IPS-NIHi7 (cell line): Measurements from ENCODE around the gene CDH15.
"Not testable (repeated sequence)": the region's sequence is repeated elsewhere in the genome, so short reads cannot be mapped to it uniquely, and the experiment has no call there.

Experiments used
- DNase-seq: peaks from one replicate; pipeline ENCODE4 v3.0.0; 2012; ENCODE audit warnings: mixed read lengths; ENCODE audit errors: extremely low spot score

Gene CDH15

DNA sequence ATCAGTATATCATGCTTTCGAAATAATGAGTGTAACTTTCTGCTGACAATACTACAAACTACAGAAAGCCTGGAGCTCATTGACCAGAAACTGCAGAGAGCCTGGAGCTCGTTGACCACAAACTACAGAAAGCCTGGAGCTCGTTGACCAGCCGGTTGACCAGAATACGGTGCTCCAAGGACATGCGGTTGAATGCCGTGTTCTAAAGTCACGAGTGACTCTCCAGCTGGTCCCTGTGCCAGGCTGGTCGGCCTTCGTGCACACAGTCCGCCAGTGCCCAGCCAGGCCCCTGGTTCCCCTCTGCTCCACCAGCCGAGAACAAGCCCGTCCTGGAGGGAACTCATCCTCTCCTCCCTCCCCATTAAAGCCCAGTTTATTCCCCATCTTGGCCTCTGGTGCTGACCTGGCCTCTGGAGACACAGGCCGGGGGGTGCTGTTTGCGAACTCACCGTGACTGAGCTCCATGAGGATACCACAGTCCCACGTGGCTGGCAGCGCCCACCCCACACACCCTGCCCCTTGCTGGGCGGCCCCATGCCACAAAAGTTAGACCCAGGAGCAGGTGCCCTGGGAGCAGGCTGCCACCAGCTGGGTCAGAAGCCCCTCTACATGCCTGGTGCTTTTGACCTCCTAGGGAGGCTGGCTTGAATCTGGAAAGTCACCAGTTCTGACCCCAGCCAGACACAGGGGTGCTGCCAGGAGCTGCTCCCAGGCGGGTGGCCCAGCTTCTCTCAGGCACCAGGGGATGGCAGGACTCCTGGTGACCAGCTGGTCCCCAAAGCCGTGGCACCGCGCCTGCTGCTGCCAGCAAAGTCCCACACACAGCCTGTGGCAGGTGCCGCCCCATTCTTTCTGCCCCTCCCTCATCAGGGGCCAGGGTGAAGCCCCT is 15.5 kb upstream of the CDH15 start:
- DNase-seq = no peak

DNA sequence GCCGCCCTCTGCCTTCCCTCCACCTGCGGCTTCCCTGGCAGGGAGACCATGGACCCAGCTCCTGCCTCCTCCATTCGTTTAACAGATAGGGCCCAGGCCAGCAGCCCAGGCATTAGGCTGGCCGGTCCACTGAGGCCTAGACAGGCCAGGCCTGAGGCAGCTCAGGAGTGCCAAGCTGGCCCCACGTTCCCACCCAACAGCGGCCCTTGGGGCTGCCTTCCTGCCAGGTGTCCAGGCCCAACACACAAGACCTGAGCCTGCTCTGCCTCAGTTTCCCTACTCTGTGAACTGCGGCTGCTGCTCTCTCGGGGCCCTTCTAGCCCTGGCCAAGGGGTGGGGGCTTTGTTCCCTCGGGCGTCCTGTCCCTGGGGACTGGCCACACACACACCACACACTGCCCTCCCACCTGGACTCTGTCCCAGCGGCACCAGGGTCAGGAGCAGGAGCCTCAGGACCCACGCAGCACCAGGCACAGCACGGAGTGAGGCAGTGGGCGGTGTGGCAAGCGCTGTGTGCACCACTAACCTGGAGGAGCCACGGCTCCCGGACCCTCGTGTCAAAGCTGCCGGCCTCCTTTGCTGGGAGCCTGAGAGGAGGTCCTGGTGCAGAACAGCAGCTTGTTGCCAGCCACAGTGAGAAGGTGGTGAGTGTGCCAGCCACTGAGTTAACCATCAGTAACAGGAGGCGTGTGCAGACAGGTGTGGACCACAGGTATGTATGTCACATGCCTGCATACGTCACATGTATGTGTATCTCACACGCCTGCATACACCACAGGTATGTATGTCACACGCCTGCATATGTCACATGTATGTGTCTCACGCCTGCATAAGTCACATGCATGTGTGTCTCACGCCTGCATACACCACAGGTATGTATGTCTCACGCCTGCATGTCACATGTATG is 14.6 kb upstream of the CDH15 start:
- DNase-seq = no peak

DNA sequence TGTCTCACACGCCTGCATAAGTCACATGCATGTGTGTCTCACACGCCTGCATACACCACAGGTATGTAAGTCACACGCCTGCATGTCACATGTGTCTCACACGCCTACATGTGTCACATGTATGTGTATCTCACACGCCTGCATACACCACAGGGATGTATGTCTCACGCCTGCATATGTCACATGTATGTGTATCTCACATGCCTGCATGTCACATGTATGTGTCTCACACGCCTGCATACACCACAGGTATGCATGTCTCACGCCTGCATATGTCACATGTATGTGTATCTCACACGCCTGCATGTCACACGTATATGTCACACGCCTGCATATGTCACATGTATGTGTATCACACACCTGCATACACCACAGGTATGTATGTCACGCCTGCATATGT is 13.8 kb upstream of the CDH15 start:
- DNase-seq = no peak

DNA sequence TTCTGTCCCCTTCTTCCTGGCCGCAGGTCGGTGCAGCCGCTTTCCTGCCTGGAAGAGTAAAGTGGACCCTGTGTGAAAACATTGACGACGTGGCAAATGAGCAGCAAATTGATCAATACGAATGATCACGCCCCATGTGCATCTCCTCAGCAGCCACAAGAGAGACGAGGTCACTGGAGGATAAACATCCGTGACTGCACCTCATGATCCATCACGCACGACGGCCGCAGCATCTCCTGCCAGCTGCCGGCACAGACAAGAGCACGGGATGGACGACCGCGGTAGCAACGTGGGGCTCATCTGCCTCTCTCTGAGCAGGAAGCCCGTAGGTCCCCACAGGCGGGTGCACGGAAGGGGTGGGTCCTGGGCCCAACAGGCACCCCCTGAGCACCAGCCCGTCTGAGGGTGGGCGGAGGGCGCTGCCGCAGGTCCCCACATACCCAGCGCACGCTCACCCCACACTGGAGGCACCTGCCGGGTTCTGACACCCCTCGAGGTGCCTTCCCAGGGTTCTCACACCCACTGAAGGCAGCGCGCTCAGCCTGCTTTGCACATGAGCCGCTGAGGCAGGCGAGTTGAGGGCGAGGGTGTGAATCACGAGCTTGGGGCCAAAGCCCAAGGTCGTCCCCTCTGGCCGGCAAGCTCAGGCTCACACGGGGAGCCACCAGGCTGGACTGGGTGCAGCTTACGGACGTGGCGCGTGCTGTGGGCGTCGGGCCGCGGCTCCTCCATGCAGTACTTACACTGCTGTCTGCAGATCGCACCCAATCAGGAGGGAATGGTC is 12.3 kb upstream of the CDH15 start:
- no peak for DNase-seq

DNA sequence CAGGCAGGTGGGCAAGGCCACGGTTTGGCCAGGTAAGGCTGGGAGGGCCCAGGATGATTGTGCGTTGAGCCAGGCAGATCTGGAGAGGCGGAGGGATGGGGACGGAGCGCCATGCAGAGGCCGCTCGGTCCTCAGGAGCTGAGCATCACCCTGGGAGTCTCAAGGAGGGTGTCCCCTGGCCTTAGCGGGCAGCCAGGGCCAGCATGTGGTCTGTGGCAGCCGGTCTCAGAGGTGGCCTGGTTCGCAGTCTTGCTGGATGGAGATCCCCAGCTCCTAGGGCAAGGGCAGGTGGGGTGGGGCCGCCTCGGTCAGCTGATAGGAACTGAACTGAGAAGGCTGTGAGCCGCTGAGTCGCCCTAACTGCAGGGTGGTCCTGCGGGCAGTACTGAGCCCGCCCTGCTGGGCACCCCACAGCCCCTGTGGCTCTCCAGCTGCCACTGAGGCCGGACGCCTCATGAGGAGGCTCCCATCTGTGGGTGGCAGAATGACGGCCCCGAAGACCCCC is 11.6 kb upstream of the CDH15 start:
- DNase-seq = no peak

- DNase-seq = no peak
Measured at GRCh38 chr16:89160977-89161701, 10.4 kb upstream of the CDH15 start.

DNA sequence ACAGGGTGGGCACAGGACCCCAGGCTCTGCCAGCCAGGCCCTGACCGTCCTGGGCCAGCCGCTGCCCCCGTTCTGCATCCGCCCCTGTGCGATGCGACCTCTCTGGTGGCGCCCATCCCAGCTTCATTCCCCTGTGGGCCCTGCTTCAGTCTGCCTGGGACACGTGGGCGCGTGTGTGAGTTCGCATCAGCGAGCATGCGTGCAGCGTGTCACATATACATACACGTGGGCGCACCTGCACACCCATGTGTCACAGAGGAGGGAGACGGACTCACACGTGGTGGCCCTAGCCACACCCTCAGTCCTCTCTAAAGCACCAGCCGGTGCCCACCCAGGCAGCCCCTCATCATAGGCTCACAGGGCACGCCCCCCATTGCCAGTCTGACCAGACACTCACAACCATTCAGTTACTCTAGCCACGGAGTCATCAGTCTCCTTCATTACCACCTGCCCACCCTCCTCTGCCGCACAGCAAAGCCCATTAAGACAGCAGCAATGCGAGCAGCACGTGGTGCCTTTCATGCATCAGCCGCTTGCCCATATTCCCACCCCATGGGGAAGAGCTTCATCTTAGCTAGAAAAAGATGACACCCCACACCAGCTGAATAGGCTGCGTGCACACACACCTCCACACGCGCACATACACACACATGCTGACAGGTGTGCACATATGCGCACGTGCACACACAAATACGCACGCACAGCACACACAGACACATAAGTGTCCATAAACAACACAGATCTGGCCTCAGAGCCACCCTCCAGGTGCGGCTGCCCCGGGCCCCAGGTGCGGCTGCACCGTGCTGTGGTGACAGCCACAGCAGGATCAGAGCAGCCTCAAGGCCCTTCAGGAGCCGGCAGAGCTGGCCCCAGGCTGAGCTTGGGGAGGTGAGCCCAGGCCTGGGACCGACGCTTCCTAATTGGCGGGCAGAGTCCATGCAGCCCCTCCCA is 9.5 kb upstream of the CDH15 start:
- no peak for DNase-seq

- DNase-seq = no peak
Measured at GRCh38 chr16:89163297-89163696, 8.3 kb upstream of the CDH15 start.

DNA sequence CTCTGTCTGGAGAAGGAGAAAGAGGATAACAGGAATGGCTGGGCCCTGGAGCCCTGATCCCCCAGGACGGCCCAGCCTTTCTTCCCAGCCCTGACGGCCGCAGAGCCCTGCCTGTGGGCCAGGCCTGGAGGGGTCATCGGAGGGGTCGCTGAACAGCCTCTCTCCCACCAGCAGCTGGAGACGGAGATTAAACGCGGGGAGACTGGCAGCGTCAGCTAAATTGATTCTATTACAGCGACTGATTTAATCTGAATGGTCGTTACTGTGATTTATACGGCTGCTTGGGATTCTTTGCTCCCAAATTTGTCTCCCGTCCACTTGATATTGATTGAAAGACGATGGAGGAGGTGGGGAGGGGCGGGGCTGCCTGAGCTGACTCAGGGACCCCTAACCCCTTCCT is 7.1 kb upstream of the CDH15 start:
- DNase-seq = no peak

DNA sequence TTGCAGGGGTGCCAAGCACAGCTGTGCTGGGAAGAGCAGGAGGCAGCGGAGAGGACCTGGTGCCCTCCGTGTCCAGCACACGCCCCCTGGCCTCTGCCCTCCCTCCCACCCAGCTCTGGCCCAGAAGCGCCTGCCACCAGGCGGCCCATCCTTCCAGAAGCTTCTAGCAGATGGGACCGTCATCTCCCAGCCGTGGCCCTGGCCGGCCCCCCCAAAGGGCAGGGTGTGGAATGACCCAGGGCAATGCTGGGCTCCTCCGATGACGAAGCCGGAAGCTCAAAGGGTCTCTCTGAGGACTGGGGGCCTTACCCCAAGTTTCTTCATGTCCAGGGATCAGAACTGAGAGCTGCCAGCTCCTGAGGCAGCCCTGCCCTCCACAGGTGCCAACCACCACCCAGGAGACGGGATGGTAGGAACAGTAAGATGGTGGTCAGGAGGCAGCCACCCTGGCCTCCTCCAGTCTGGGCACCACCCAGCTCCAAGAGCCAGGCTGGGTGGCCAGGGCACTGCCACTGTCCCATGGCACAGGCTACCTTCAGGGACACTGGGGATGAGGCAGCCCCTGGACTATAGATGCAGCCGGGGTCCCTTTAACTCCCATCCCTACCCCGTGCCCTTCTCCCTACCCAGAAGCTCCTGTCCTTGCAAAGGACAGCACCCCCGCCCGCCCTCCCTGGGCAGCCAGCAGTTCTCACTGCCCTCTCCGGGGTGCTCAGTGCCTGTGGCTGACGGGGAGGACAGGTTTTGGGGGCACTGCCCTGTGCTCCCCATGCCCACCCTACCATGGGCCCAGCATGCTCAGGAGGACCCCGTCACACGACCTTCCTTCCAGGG is 6.5 kb upstream of the CDH15 start:
- DNase-seq = no peak

DNA sequence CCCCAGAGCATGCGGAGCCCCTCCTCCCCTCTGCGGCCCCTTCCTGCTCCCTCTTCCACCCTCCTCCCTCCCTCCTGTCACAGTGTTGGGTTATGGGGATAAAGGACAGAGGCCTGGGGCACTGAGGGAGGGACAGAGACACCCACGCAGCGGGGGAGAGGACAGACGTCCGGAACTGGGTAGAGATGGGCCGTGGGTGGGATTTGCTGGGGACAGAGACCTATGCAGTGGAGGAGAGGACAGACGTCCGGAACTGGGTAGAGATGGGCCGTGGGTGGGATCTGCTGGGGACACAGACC is 5.9 kb upstream of the CDH15 start:
- DNase-seq = not testable (repeated sequence)

- DNase-seq = no peak
Measured at GRCh38 chr16:89166696-89167424, 4.7 kb upstream of the CDH15 start.

DNA sequence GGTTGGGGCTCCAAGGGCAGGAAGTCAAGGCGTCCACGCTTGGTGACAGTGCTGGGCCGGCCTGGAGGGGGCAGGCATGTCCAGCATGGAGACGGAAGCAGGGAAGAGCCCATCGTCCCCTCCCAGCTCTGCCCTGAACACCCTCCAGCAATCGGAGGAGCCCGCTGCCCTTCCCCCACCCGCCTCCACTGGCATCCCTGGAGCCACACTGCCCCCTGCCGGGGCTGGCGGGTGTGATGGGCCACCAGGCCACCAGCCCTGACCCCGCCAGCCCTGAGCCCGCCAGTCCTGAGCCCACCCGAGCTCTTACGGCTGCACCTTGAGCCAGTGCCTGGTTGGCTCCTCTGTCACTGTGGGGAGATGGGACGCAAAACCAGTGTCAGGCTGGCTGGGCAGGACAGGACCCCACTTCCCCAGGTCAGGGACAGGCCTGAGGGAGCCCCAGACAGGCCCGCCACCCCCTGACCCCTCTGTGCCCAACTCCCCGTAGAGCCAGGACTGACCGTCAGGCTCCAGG is 4.1 kb upstream of the CDH15 start:
- DNase-seq = peak; percentile 96

DNA sequence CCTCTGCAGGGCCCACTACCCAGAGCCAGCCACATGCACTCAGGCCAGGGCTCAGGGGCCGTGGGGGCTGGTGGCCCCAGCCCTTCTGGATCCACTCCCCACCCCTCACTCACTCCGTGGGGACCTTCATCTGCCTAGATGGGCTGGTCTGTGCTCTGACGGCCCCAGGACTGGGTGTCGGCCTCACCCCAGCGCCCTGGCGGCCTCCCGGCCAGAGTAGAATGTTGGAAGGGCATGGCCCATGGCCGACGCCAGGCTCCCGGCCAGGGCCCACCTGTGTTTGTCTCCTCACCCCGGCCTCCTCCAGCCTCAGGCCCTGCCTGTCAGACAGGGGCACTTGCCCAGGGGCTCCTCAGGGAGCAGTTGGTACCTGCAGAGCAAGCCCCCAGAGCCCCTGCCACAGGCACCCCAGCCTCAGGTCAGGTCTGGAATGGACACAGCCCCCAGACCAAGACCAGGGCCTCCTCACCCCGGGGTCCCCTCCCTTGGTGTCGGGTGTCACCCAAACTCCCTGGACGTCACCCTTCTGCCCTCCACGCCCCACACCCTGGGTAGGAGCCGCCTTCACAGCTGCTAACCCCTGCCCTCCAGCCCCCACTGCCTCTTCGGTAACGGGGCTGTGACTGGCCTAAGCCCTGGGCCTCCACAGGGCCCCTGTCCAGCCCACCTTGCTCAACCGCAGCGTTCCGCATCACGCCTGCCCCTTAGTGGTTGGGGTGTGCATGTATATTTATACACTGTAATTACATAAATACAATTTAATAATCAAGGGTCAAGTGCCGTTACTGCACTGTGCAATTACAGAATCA is 3.0 kb upstream of the CDH15 start:
- no peak for DNase-seq

- DNase-seq = no peak
Measured at GRCh38 chr16:89169778-89170177, 1.8 kb upstream of the CDH15 start.

DNA sequence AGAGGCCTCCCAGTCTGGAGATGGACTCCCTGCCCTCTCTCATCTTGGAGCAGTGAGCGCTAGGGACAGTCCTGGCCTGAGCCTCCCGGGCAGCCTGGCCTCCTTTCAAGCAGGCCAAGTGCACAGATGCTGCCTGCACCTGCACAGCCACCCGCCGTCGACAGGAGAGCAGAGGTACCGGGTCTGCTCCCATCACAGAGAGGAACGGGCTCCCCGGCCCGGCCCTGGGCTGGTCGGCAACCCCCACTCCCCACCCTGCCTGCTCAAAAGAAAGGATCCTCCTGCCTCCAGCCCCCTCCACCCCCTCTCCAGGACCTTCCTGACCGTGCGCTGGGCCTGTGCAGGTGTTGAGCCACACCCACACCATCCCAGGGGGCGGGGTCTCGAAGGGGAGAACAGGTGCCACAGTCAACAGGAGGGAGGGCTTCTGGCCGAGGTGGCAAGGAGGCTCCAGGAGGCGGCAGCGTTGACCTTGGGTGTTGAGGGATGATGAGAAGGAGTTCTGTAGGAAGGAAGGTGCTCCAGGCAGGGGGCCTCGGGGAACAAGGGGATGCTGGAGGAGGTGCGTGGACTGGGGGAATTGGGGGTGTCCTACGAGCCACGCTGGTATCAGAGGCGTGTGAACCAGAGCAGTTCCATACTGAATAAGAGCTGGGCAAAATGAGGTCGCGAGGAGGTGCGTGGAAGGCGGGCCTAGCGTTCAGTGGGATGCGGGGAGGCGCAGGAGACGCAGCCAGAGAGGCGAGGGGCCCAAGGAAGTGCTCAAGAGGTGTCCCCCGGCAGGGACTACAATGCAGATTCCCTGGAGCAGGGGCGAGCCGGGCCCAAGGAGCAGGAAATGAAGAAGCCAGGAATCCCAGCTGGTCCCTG is 967 bp upstream of the CDH15 start:
- peak; percentile 64 for DNase-seq

DNA sequence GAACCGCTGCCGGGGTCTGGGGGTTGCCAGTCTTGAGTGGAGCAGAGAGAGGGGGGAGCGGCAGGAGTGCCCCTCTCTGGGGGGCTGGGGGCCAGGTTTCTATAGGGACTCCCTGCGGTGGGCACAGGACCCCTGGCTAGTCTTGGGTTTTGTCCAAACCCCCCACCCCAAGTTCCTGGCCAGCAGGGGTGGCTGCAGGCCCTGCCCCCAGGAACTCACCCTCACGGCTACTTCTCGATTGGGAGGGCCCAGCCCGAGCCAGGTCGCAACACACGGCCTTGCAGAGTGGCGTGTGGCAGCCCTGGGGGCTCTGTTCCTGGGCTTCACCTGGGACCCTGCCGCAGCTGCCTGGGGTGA is 601 bp downstream of the CDH15 start:
- DNase-seq = no peak
